OCI-M2 (cell line): ENCODE results near the gene NTRK1.

ENCODE experiments used
- DNase-seq: peaks from one replicate; lab custom pipeline; 2025; ENCODE audit not compliant: unreplicated experiment; lab: John Stamatoyannopoulos, UW

NTRK1 gene

DNA sequence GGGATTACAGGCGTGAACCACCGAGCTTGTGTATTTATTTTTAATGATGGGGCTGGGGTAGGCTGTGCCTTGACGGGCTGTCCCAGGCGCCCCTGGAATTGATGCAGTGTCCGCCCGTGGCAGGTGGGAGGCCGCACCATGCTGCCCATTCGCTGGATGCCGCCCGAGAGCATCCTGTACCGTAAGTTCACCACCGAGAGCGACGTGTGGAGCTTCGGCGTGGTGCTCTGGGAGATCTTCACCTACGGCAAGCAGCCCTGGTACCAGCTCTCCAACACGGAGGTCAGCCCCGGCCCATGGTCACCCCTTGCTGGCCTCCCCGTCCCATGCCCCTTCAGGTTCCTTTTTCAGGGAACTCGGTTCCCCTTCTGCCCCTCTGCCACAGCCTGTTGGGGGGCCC lies 19.2 kb downstream of the NTRK1 start:
- no peak for DNase-seq

DNA sequence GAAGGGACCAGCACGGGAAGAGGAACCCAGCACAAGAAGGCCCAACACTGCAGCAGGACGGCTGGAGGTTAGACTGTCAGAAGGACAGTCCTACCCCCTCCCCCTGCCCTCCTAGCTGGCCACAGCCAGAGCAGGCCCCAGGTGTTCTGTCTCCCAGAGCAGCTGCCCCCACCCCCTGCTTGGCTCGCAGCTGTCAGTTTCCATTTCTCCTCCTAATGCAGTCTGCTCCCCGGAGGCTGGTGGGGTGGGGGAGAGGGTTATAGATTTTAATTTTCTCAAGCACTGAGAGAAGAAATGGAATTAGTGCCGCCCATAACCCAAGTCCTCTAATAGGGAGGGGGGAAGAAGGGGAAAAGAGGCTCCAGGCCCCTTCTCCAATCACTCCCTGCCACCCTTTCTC lies 19.8 kb downstream of the NTRK1 start:
- DNase-seq, result no peak

DNA sequence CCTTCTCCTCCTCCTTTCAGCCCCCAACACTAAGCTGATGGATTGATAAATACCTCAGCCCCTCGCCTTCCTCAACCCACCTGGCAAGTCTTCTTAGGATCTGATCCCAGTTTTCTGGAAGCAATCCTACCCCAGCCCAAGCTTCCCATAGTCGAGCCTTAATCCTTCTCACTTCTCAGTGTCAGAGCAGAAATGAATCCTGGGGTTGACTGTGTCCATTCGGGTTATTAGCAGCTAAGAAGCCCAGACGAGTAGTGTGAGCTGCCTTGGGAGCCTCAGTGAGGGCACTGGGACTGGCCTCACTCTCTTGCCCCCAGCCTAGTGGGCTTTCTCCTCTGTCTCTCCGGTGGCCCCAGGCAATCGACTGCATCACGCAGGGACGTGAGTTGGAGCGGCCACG lies 20.4 kb downstream of the NTRK1 start:
- no peak for DNase-seq

DNA sequence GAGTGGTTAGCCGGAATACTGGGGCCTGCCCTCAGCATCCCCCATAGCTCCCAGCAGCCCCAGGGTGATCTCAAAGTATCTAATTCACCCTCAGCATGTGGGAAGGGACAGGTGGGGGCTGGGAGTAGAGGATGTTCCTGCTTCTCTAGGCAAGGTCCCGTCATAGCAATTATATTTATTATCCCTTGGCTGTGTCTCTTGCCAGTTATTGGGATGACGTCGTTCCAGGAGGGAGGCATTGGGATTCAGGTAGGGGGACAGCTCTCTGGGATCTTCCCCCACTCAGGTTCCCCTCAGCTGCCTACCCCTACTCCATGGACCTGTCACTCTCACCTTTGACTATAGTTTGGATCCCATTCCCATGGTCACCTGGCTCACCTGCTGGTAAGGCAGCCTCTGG lies 21.0 kb downstream of the NTRK1 start:
- DNase-seq, result no peak

DNA sequence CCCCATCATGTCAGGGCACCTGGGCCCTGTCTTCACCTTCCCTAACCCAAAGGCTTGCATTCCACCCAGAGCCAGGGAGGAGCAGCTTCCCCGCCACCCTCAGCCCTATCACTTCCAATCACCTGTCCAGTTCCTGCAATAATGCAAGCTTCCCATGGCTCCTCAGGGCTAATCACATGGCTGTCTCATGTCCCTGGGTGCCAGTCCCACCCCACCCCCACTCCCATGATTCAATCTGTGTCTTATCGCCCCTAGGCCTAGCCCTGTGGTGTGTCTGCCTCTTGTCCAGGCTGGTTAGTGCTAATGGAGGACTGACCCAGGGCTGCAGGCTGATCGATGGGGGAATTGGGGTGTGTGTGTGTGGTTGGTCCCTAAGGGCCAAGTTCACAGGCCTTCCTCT lies 21.9 kb downstream of the NTRK1 start:
- DNase-seq, result no peak

DNA sequence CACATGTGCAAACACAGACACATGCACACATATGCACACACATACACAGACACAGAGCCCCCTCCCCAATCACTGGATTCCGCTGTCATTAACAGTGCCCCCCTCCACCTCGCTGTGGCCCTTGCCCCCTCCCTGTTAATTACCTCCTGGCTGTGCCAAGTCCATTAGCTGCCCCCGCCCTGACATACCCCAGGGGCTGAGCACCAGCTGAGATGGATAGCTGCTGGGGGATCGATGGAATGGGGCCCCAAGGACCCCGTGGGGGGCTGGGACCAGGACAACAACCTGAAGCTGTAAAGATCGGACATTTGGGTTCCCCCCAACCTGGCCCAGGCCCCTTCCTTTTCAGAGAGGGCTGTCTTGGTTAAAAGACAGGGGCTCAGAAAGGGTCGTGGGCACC lies 23.3 kb downstream of the NTRK1 start:
- DNase-seq, result no peak

DNA sequence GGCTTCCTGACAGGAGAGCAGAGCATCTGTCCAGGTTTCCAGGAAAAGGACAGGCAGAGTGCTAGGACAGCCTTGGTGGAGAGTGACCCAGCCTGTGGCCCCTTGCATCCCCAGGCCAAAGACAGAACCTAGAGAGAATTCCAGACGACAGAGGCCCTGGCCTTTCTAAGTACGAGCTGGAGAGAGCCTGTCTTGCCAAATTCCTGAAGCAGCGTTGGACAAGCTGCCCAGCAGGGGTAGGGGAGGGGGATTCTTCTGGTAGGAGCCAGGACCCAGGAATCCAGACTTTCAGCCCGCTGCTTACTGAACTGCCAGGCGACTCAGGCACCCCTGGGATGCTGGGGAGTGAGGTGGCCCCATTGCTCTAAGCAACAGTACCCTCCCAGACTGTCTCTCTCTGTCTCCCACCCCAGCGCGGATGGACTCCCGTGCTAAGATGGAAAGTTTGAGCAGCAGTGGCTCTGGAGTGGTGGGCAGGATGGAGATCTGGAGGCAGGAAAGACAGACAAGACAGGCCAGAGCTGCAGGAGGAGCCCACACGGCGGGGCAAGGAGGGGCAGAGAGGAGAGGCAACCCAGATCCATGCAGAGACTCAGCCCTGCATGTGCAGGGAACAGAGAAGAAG lies 24.0 kb downstream of the NTRK1 start:
- no peak for DNase-seq

DNA sequence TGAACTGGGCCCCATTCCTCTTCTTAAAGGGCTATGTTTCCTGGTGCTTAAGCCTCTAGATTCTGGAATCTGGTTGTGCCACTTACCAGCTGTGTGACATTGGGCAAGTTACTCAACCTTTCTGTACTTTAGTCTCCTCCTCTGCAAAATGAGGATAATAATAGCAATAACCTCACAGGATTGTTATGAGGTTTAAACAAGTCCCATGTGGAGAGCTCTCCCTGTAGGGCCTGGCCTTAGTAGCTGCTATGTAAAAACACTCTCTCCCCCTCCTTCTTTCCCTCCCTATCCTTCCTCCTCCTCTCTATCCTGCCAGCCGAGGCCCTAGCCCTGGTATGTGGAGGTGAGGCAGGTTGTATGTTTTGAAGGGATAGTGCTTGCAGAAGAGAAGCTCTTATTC lies 24.6 kb downstream of the NTRK1 start:
- DNase-seq, result no peak

DNA sequence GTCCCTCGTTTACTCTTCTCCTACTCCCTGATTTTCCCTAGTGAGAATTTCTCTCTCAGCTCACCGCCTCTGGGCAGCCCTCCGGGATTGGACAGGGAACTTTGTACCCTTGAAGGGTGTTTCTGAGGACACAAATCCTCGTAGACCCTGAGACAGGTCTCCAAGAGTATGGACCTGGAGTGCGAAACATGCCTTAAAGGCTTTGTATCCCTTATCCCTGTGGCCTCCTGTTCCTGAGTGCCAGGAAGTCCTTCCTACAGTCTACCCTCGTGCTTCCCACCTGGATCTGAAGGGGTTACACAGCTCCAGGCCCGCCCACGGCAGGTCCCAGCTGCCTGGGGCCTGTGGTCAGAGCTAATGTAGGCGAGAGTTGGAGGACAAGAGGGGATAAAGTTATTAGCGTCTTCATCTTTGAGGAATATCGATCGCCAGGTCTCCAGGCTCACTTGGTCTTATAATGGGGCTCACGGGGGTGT lies 25.3 kb downstream of the NTRK1 start:
- no peak for DNase-seq

DNA sequence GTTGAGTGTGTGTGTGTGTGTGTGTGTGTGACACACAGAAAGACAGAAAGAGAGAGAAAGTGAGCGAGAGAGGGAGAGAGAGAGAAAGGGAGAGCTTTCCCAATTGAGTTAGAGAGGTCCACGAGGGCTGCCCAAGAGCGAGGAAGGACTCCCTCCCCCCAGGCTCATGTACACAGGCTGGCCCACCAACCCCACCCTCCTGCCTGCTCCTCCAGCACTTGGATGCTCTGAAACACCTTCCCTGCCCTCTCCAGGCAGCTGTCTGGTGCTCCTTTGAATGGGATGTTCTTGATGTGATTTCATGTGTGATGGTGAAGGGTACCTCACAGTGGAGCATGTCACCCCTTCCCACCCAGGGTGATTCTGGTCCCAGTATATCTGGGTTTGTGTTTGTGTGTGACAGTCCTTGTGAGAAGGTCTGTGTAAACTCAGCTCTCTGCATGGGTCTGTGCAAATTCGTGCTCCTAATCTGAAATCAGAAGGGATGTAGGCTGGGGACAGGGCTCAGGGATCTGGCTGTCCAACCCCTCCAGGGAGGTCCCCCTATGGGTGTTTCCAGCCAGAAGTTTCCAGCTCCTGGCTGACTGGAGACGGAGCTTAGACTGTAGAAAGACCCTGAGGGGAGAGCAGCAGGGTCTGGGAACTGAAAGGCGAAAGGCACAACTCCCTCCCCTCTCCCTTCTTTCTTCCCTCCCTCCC lies 26.1 kb downstream of the NTRK1 start:
- DNase-seq, result no peak

DNA sequence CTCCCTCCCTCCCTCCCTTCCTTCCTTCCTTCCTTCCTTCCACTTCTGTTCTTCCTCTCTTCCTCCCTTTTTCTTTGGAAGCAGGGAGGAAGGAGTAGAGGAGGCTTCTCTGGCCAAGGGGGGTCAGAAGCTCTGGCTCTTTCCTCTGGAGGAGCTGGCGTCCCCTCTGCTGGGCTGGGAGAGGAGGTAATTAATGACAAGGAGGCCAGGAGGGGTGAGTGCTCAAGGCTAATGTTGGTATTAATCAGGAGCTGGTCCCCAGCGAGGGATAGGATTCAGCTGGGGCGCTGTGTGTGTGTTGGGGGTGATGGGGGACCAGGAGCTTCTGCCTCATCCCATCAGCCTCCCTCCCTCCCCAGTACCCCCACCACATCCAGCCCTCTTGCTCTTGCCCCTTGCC lies 26.7 kb downstream of the NTRK1 start:
- no peak for DNase-seq

DNA sequence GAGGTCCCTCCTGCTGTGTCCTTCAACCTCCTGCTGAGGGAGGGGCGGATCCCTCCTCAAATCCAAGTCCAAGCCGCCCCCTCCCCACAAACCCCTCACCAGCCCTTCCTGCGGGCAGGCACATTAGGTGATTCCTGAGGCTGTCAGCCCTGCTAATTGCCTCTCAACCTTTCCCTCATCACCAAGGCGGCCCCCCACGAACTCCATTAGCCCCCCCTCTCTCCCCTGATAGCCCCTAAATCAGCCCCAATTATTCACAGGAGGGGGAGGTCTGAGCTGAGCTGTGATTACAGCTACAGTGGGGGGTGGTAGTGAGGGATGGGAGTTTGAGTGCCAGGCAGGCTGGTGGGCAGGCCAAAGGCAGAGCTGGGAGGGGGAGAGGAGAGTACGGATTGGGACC lies 27.1 kb downstream of the NTRK1 start:
- no peak for DNase-seq

DNA sequence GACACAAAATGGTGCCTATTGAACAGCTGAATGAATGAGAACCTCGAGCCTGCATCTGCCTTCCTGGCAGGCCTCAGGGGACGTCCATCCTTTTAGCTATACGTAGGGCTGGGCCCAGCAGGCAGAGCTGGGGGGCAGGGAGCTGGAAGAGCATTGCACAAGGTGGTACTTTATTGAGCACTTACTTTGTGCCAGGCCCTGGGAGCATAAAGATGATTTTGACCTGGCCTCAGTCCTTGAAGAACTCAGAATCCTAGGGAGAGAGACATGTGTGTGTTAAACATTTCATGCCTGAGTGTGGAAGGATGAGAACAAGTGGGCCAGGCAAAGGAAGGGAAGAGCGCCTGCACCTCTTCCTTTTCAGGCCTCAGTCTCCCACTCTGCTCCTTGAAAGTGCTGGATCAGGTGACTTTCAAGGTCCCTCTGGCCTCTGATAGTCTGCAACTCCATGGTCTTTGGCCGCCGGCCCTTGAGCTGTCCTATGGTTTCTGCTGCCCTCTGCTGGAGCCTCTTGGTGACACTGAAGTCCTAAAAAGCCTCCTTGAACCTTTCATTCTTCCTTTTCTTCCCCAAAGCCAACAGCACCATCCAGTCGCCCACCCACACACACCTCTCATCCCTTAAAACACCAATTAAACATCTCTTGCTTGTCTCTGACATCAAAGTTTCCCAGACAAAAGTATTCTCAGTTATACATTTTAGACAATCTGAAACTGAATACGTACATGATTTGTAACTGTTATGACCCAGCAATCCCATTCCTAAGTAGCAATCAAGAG lies 29.3 kb downstream of the NTRK1 start:
- DNase-seq, result peak; percentile 26

DNA sequence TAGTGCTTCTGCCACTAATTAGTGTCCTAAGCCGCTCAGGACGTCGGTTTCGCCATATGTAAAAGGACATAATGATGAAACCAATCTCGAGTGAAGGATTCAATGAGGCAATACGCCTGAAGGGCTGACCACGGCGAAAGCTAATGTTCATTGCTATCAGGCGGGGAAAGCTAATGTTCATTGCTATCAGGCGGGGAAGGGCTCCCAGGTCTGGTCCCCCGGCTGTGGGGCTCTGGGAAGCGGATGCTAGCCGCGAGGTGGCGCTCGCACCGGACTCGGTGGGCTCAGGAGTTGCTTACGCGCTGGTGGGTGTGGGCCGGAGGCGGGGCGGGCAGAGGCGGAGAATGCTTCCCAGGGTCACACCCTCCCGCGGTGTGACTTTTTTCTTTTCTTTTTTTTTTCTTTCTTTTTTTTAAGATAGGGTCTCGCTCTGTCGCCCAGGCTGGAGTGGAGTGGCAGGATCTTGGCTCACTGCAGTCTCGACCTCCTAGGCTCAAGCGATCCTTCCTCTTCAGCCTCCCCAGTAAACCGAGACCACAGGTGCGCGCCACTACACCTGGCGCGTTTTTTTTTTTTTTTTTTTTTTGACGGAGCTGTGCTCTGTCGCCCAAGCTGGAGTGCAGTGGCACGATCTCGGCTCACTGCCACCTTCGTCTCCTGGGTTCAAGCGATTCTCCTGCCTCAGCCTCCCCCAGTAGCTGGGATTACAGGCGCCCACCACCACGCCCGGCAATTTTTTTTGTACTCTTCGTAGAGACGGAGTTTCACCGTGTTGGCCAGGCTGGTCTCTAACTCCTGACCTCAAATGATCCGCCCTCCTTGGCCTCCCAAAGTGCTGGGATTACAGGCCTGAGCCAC lies 31.8 kb downstream of the NTRK1 start:
- peak; percentile 27 for DNase-seq

DNA sequence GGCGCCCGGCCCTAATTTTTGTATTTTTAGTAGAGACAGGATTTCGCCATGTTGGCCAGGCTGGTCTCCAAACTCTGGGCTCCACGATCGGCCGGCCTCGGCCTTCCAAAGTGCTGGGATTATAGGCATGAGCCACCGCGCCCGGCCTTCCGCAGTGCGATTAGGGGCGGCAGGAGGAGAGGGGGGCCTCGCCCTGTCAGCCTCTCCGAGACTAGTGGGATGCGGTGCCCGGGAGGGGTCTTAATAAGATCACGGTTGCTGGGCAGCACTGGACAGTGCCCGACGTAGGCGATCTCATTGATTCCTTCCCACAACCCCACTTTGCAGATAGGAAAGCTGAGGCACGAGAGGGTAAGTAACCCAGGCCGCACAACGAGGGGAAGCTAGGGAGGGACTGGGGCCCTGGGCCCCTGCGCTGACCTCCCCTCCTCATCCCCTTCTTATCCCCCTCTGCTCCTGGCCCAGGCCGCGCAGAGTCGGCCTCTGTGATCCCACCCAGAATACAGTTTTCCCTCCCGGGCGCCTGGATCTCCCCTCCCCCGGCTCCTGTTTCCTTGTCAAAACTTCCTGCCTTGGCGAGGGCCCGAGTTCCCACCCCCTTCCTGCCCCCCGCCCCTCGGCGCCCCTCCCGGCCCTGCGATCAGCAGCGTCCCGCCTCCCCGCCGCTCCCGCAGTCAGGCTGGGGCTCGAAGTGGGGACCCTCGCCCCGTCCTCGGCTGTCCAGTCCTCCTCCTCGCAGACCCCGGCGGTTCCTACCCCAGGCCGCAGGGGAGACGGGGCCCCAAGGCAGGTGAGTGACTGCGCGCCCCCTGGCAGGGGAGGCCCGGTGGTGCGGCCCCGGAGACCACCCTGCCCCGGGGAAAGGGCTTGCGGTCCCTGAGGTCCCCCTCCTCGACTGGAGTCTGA lies 32.6 kb downstream of the NTRK1 start, which contains the start of gene PEAR1:
Gene PEAR1, plus strand, starts transcription at position 671 of the 906 bp plus-strand sequence. CDS start 10,209 bp downstream, outside the sequence.
- DNase-seq, result no peak

DNA sequence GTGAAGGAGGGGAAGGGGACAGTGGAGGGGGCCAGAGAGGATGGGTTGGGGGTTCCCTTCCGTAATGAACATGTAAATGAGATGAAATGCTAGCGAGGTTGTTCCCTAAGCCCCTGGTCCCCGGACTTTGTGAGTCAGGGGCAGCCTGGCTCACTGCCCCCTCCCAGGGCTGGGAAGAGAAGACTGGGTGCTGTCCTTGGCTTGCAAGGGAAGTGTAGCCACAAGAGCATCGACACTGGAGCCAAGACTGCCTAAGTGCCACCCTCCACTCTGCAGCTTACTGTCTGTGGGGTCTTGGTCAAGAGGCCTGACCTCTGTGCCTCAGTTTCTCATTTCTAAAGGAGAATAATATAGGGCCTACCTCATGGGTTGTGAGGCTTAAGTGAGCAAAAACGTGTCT lies 33.3 kb downstream of the NTRK1 start:
- DNase-seq, result no peak

DNA sequence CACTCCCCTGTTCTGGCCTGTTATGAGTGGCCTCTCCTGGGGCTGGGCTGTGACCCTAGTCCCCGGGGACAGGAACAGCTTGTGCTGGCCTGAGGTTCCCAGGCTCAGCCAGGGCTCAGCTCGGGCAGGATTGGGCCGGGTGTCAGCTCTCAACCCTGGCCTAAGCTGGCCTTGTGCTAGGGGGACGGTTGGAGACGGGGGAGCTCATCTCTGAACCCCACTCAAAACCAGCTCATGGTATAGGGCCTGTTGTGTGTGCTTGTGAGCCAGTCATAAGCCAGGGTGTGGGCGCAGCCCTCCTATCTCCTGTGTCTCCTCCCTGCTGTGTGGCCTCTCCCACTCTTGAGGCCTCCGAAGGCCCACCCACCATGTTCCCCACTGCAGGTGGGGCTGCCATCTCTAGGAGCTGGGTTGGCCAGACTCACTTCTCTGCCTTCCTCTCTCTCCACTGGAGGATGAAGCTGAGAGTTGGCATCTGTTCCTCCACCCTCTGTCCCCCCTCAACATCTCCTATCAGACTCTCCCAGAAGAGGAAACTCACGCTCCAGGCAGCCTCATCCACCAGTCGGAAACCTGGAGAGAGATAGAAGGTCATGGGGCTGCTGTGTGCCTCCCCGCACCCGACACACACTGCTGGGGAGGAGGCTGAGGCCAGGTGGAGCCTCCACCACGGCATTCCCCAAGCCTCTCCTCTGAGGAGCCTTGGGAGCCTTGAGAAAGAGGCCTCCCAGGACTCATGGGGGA lies 34.2 kb downstream of the NTRK1 start:
- peak; percentile 37 for DNase-seq

DNA sequence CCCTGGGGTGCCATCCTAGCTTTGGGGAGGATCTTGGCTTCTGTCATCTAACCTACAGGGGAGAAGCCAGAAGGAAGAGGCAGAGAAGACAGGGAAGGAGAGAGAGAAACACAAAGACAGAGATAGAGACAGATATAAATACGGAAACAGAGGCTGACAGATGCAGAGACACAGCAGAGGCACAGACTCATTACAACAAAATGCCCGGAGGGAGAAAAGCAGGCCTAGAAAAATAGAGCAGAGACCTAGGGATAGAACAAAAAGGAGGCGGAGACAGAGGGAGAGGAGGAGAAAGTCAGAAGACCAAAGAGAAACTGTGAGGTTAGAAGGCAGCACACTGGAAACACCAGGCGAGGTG lies 34.8 kb downstream of the NTRK1 start:
- DNase-seq, result no peak

DNA sequence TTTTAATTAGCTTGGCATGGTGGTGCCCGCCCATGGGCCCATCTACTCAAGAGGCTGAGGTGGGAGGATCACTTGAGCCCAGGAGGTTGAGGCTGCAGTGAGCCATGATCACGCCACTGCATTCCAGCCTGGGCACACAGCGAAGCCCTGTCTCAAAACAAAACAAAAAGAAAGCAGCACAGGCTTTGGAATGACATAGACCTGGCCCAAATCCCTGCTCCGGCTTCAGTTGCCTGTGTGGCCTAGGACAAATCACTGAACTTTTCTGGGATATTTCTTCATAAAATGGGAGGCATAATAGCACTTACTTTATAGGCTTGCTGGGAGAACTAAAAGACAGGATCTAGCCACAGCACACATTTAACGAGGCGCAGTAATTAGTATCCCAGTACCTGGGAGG lies 35.3 kb downstream of the NTRK1 start:
- DNase-seq, result no peak
